GM18508 (cell line): ENCODE measurements around the gene SPINK8.
"Not testable (repeated sequence)": the region's sequence is repeated elsewhere in the genome, so short reads cannot be mapped to it uniquely, and the experiment has no call there.

ENCODE experiments used
- ATAC-seq: cut with Tn5 transposase; IDR thresholded peaks from one replicate; pipeline ENCODE4 v1.9.1; 2021; ENCODE audit warnings: moderate number of reproducible peaks; ENCODE audit not compliant: insufficient read depth, unreplicated experiment

Gene SPINK8

DNA sequence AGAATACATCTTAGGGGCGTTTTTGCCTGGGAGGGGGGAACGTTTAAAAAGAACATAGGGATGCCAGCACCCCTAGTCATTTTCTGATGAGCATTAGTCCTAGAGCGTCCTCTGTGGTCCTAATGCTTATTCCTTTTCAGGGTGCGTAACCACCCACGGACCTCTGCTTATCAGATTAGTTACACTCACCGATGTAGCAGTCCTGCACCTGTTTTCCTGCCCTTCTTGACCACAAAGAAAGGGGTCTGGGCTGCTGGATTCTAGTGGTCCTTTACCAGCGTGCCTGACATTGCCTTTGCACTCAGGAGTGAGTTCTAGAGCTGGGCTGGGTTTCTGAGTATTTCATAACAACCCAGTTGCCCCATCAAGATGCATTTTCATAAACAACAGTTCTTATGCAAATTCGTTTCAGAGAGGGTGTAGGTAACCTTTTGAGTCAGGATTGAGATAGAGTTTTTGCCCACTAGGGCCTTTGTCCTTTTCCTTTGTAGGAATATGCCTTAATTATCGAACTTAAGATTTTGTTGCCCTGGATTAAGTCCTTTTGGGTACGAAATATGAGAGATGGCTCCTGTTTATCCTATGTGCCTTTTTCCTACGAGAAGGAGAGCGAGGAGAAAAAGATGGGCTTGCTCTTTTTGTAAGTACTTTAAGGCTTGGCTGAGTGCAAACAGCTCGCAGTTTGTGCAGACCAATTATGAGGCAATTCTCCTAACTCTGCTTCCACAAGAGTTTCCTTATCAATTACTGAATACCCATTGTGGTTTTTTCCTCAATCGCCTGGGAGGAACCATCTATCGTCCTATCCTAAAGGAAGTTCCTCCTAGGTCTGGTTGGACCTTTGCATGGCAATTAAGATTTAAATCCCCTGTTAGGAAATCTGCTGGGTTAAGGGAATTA lies at the start of gene SPINK8:
TSS of gene SPINK8 (minus strand) at position 316 of the 900 bp plus-strand sequence. CDS start 5,320 bp downstream, outside the sequence.
- not testable (repeated sequence) for ATAC-seq

DNA sequence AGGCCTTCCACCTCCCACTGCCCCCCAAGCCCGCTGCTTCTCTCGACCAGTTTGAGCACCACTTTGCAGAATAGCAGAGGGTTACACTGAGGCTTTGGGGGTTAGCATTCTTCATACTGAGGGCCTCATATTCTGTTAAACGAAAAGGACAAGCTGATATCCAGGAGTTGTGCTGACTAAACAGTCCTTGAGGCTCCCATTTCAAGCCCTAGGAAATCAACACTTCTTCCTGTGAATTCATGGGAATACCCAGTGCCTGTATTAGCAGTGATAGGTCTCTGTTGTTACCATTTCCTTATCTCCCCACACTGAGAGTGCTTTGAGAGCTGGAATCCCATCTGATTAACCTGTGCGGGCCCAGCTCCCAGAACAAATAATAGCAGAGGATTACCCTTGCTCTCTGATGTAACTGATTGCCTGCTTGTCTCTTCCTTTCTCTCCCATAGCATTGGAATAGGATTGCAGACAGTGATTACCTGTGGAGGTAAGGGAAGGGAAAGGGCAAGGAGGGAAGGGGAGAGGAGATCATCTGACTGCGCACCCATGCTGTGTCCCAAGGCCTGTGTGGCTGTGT lies 39.5 kb upstream of the SPINK8 start:
- ATAC-seq = no peak

DNA sequence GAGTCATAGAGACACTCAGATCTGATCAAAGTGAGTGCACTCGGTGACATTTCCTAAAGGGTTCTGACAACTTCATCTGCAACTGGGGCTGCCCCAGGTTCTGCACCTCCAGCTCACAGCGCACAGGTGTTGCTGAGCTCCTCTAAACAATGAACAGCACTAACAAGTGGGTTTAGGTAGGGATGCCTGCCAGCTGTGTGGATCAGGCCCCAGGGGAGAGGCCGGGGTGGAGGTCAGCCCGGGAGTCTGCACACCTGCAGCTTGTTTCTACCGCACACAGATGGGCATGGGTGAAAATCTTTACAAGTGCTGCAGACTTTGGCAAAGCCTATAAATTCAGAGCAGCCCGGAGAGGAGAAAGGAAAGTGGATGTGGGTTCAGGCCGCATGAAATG lies 38.9 kb upstream of the SPINK8 start:
- no peak for ATAC-seq

DNA sequence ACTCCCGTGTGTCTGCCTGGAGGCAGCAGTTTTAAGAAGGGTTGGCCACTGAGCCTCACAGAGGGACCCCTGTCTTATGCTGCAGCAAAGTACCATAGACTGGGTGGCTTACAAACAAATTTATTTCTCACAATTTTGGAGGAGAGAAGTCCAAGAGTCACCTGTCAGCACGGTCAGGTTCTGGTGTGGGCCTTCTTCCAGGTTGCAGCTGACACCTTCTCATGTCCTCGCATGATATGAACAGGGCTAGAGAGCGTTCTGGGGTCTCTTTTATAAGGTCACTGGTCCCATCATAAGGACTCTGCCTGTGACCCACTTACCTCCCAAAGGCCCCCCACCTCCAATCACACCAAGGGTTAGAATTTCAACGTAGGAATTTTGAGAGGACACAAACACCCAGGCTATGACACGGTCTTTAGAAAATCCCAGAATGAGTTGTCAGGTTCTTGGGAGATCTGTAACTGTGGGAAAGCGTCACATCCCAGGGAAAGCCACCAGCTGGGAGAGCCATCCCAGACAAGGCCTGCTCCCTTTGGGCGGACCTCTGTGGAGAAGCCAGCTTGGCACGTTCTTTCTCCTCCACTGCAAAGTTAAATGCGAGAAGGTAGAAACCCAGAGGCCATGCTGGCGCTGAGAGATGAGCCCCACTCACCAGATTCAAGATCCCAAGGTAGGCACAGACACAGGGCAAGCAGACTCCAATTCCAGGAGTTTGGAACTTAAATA lies 38.4 kb upstream of the SPINK8 start, which contains the start of gene FBXW12:
TSS of gene FBXW12 (plus strand) at position 569 of the 726 bp plus-strand sequence. CDS start 549 bp downstream, outside the sequence.
- ATAC-seq = no peak

DNA sequence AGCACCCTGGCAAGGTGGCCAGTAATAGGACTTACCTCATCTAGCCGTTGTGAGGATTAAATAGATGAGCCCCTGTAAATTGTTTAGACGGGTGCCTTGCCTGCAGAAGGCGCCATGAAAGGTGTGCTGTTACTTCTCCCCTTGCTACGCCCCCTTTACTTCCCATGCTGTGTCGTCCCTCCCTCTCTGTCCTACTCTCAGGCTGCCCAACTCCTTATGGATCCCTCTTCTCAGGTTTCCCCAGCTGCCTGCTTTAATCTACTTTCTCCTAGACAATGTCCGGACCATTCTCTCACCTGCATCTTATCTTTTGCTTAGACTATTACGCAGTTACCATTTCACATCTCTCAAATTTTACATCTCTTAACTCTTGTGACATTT lies 36.9 kb upstream of the SPINK8 start:
- no peak for ATAC-seq

DNA sequence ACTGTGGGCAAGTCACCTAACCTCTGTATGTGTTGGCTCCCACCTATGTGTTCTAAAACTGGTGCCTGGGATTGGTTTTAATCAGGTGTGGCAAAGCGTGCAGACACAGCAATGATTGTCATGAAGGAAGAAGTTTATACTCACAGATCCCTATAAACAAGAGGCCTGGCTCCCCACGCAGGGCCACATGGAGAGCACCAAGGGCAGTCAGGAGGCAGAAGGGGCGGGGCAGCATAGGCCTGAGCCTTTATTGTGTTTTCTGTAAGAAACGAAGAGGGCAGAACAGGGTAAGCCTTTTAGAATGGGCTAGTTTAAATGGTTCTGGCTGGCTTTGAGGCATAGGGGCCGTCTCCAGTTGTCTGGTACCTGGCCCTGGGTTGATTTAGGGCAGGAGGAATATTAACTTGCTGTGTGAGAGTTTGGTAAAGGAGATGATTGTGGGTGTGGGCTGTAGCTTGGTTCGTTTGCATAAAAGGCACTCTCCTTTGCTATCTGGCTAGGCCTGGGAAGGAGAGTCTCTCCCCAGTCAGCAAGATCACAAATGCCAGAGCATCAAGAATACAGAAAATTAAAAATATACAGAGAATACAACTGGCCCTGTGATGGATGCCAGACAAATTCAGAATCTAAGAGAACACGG lies 36.4 kb upstream of the SPINK8 start:
- no peak for ATAC-seq

DNA sequence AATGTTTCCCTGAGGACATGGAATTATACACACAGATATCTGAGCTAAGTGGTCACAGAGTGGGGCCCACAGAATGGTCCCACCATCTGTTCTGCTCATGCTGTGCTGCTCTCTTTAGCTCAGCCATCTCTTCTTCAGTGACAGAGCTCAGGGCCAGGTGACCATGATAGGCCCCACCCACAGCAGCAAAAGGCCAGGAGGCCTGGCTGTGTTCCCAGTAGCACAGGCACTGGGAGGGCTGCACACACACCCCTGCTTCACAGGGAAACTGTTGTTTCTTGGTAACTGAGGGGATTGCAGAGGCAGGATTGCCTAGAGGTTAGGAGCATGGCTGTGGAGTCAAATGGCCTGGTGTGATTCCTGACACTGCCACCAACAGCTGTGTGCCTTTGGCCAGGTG lies 33.7 kb upstream of the SPINK8 start:
- no peak for ATAC-seq

DNA sequence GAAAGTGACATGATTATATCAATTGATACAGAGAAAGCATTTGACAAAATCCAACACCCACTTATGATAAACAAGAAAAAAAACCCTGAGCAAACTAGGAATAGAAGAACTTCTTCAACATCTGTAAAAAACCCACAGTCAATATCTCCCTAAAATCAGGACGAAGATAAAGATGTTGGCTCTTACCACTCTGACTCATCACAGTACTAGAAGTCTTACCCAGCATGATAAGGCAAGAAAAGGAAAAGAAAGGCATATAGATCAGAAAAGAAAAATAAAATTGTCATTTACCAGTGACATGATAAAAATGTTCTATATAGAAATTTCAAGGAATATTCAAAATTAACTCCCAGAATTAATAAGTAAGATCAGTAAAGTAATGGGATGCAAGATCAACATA lies 31.4 kb upstream of the SPINK8 start:
- no peak for ATAC-seq

DNA sequence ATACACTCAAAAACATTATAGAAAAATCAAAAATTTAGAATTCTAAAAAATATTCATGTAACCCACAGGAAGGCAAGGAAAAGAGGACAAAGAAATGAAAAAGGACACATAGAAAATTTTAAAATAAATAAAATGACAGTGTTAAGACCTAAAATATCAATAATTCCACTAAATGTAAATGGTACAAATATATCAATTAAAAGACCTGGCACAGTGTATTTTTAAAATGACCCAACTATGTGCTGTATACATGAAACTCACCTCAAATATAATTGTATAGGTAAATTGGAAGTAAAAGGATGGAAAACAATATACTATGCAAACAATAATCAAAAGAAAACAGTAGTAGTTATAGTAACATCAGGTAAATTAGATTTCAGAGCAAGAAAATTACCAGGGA lies 28.5 kb upstream of the SPINK8 start:
- no peak for ATAC-seq

DNA sequence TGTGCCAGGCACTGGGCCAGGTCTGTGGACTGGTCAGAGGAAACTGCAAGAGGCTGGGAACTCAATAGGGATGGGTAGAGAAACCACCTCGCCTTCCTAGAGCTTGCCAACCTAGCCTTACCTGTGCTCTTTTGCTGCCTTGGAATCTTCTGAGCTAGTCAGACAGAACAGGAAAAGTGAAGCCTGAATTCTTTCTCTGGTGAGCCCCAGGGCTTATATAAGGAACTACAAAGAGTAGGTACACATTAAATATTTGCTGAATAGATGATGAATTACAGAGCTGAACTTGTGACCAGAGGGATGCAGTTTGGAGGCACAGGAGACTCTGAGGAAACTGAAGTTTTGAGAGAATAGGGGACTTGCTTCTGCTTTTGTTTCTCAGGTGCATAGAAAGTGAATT lies 23.0 kb upstream of the SPINK8 start:
- no peak for ATAC-seq

DNA sequence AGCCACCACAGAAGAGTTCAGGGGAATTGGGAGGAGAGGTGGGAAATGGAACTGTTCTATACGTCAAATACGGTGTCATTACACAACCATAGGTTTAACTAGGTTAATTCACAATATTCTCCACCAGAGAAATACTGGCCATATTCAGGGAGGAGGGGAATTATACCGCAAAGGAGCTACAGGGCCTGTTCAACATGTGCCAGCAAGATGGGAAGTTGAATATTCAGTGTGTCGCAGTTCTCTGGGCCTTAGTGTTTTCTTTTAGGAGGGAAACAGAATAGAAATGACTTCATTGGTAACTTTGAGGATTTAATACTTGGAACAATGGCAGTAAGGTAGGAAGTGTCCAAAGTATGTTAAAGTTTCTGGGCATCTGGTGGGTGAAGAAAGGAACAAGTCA lies 20.5 kb upstream of the SPINK8 start:
- ATAC-seq = no peak

DNA sequence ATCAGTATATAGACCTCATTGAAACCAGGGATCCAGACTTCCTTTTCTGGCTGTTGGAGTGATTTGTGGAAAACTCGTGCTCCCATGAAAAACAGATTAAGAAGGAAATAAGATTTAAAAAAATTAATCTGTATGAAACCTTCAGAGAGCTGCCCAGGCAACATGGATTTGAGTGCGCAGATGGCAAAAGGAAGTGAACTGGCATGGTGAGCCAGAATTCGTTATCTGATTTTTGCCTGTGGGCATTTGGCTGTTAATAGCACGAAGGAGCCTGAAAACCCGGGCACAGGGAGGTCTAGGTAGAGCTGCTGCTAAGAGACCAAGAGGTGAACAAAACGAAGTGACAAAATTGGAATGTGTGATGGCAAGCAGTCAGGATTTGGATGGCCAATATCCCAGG lies 19.1 kb upstream of the SPINK8 start:
- no peak for ATAC-seq

DNA sequence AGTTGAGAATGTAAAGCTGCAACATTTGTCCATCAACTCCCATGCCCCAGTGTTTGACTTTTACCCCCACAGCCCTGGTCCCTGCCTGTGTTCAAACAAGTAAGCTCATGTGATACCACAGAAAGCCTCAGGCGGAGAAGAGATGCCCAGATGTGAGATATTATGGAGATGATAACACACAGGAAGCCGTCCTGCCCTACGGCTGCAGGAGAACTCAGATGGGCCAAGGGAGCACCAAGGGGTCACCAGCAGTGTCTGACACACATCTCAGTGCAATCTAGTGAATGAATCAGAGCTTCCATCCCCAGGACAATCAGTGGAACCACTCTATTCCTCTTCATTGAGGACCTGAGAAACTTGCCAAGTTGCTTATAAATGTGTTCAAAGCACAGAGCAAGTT lies 14.0 kb upstream of the SPINK8 start:
- ATAC-seq = no peak

DNA sequence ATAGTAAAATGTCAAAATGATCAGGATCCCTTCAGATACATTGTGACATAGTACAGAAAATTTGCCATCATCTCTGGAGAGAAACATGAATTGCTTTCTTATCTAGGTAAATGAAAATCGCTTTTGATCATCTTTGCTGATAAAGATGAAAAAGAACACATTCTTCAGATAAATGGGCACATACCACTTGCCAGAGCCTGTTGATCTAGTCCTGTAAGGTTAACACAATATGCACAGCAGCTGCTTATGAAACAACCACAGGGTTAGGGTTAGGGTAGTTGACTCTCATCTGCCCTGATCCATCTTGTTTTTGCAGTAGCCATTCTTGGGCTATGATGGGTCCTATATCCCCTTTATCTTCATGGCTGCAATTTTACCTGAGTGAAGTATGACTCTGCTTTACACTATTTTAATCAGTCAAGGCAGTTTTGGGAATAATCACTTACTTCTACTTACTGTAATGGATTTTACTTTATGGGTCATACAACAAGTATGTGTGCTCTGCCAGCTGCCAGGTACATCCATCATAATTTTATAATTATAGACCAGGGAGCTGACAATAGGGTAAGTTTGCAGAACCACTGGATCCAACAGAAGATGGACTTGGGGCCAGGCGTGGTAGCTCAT lies 12.6 kb upstream of the SPINK8 start:
- ATAC-seq = no peak

DNA sequence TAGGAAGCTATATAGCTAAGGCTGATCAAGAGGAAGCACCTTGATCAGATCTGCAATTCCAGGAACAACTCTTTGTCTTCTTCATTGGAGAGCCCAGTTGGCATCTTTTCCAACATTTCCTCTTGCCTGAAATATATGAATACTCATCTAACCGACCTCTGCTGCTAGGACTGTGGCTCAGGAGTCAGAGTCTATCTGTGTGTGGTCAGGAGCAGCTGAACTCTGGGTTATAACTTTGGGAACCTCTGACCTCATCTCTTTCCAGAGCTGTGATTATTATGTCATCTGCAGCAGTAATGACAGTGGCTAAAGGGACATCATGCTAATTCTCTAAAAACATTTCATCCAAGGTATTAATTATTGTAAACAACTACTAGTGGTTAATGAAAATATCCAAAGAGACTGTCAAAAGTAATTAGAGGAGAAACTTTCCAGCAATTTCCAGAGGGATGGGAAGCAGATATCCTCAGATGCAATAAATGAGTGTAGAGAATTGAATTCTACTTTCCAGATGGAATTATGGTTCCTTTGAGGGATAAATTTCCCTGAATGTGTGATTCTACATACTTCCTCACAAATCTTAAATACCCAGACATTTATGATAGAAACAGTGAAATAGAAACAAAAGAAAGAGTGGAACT lies 11.5 kb upstream of the SPINK8 start:
- ATAC-seq = no peak

DNA sequence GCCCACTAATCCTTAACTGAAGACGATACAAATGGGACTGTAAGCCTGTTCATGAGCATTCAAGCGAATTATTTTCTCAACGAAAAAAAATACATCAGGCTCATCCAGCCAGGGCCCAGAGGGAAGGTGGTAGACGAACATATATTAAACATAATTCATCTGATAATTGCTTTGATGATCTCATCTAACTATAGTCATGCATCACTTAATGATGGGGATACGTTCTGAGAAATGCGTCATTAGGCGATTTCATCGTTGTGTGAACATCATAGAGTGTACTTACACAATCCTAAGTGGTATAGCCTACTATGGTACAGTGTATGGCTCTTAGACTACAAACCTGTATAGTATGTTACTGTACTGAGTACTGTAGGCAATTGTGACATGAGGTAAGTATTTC lies 10.0 kb upstream of the SPINK8 start:
- ATAC-seq = no peak

DNA sequence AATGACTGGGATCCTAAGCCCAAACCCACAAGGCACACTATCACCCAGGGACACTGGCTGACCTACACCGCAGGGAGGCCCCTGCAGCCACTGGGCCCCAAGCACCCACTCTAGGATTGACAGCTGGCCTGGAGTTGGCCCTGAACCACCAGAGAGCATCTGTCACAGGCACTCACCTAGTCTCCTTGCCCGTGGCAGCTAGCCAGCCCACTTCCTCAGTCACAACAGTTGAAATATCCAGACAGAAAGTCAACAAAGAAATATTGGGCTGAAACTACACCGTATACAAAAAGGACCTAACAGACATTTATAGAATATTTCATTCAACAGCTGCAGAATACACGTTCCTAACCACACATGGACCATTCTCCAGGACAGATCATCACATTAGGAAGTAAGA lies 5.2 kb upstream of the SPINK8 start:
- no peak for ATAC-seq

DNA sequence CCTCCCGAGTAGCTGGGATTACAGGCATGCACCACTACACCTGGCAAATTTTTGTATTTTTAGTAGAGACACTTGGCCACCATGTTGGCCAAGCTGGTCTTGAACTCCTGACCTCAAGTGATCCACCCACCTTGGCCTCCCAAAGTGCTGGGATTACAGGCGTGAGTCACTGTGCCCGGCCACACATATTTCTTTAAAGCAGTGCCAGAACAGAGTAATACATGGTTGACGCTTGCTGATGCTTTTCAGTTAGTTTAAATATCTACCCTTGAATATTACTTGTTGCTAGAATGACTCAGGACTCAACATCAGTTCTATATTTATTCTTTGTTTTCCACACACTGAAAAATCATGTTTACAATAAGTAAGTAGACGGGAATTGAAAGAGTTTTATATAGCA lies 4.1 kb upstream of the SPINK8 start:
- ATAC-seq = not testable (repeated sequence)

DNA sequence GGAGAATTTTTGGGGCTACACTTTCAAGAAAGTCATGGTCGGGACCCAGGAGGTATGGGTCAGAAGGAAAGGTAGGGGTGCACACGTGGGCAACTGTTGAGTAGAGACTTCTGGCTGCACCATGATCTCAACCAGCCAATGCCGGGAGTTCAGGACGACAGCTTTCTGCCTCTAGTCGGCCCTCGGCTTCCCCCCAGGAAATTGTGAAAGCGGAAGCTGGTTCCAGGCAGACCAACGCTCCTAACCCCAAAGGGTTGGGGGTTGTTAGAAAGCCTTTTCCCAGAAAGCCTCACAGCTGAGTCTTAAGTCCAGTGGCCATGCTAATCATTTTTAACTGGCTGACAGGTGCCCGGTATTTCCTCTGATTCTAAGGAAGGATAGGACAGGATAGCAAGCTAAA lies 1.8 kb upstream of the SPINK8 start:
- ATAC-seq = not testable (repeated sequence)

DNA sequence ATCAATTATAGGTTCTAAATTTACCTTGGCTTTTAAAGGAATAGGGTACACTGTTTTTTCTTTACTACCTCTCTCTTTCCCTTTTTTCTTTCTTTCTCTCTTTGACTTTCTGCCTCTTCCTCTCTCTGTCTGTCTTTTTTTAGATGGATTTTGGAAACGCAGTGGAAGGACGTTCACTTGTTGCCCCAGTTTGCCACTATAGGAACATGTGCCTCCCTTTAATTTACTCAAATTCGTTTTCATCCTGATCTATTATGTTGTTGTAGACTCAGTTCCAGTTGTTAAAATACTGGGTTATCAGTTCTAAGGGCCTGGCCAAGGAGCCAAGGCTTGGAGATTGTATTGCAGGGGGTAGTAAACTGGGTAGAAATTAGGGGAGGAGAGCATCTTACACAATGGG lies 1.1 kb upstream of the SPINK8 start:
- no peak for ATAC-seq
